ENCODE measurements around the gene PLCH1. TPM values are rescaled to one million over a fixed set of nuclear protein-coding genes. Genes with fewer than 3 reads are reported as not detected.

PLCH1 gene
- polyA plus RNA-seq, 1 donor (not counting 4 experiments of a cell fraction or from before 2014, with no cell fraction given): 0.05 TPM

DNA sequence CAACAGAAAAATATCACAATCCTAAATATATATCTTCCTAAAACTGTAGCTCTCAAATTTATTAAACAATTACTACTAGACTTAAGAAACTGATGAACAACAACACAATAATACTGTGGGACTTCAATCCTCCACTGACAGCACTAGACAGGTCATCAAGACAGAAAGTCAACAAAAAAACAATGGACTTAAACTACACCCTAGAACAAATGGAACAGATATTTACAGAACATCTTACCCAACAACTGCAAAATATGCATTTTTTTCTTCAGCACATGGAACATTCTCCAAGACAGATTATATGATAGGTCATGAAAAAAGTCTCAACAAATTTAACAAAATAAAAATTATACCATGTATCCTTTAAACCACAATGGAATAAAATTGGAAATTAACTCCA, 133.4 kb downstream of the PLCH1 start:
- Histone ChIP-seq H3K36me3 (ENCODE audit: control insufficient read depth in 2 of 2, extremely low read depth in 1 of 2, insufficient read depth in 2 of 2, low read length in 2 of 2) (no peaks in the 10 kb centered on the region), H3K27ac (ENCODE audit: control insufficient read depth, insufficient read depth, low read length) (no peak overlapping the region), H3K4me1 (ENCODE audit: control insufficient read depth, extremely low read depth, insufficient read depth, low read length) (no peaks in the 10 kb centered on the region), H3K4me2 (ENCODE audit: control insufficient read depth, extremely low read depth, insufficient read depth, low read depth, low read length) (no peak overlapping the region), H3K9ac (ENCODE audit: control insufficient read depth, extremely low read depth, insufficient read depth, low read length) (no peak overlapping the region), H3K27me3 (ENCODE audit: control insufficient read depth, extremely low read depth, insufficient read depth, low read length) (no peaks in the 10 kb centered on the region), H3K9me3 (ENCODE audit: control insufficient read depth, low read depth, low read length) (no peaks in the 10 kb centered on the region), H3K9me1 (ENCODE audit: control insufficient read depth, extremely low read depth, insufficient read depth, low read length) (no peaks in the 10 kb centered on the region), H3K4me3 (ENCODE audit: control insufficient read depth in 2 of 3, extremely low read depth in 1 of 3, insufficient read depth in 2 of 3, low read depth in 1 of 3, low read length in 3 of 3) (no peak overlapping the region), H3K79me2 (ENCODE audit: control insufficient read depth, insufficient read depth, low read length) (no peaks in the 10 kb centered on the region), H4K20me1 (ENCODE audit: control insufficient read depth, extremely low read depth, insufficient read depth, low read length) (no peaks in the 10 kb centered on the region), H2AFZ (ENCODE audit: control insufficient read depth, low read length) (no peak overlapping the region)
- no peak for FAIRE-seq
- TF ChIP-seq, protein P1, sequence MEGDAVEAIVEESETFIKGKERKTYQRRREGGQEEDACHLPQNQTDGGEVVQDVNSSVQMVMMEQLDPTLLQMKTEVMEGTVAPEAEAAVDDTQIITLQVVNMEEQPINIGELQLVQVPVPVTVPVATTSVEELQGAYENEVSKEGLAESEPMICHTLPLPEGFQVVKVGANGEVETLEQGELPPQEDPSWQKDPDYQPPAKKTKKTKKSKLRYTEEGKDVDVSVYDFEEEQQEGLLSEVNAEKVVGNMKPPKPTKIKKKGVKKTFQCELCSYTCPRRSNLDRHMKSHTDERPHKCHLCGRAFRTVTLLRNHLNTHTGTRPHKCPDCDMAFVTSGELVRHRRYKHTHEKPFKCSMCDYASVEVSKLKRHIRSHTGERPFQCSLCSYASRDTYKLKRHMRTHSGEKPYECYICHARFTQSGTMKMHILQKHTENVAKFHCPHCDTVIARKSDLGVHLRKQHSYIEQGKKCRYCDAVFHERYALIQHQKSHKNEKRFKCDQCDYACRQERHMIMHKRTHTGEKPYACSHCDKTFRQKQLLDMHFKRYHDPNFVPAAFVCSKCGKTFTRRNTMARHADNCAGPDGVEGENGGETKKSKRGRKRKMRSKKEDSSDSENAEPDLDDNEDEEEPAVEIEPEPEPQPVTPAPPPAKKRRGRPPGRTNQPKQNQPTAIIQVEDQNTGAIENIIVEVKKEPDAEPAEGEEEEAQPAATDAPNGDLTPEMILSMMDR (optimal IDR thresholded peaks at IDR 0.05 in 1 of 3, IDR thresholded peaks at IDR 0.05 in 1 of 3, conservative IDR thresholded peaks at IDR 0.05 in 1 of 3; ENCODE audit: extremely low read depth in 1 of 3, insufficient read depth in 2 of 3, low read length in 3 of 3): no peak
- TF ChIP-seq EZH2 (IDR thresholded peaks at IDR 0.05; ENCODE audit: low read length): no peak
- no peak for DNase-seq (ENCODE audit: low read depth, low spot score)
- dilution Hi-C loops (cut with MboI; ENCODE audit: extremely low pct_ligation_motif_present, low sequenced_read_pairs): no loop called here

- Histone ChIP-seq H2AFZ (ENCODE audit: control insufficient read depth, low read length) (no peak overlapping the region), H3K9me3 (ENCODE audit: control insufficient read depth, low read depth, low read length) (no peaks in the 10 kb centered on the region), H3K4me3 (ENCODE audit: control insufficient read depth in 2 of 3, extremely low read depth in 1 of 3, insufficient read depth in 2 of 3, low read depth in 1 of 3, low read length in 3 of 3) (no peak overlapping the region), H4K20me1 (ENCODE audit: control insufficient read depth, extremely low read depth, insufficient read depth, low read length) (no peaks in the 10 kb centered on the region), H3K27me3 (ENCODE audit: control insufficient read depth, extremely low read depth, insufficient read depth, low read length) (no peaks in the 10 kb centered on the region), H3K27ac (ENCODE audit: control insufficient read depth, insufficient read depth, low read length) (no peak overlapping the region), H3K79me2 (ENCODE audit: control insufficient read depth, insufficient read depth, low read length) (no peaks in the 10 kb centered on the region), H3K9me1 (ENCODE audit: control insufficient read depth, extremely low read depth, insufficient read depth, low read length) (no peaks in the 10 kb centered on the region), H3K36me3 (ENCODE audit: control insufficient read depth in 2 of 2, extremely low read depth in 1 of 2, insufficient read depth in 2 of 2, low read length in 2 of 2) (no peaks in the 10 kb centered on the region), H3K4me1 (ENCODE audit: control insufficient read depth, extremely low read depth, insufficient read depth, low read length) (no peaks in the 10 kb centered on the region), H3K9ac (ENCODE audit: control insufficient read depth, extremely low read depth, insufficient read depth, low read length) (no peak overlapping the region), H3K4me2 (ENCODE audit: control insufficient read depth, extremely low read depth, insufficient read depth, low read depth, low read length) (no peak overlapping the region)
- DNase-seq (ENCODE audit: low read depth, low spot score) (no peak), FAIRE-seq (no peak)
- dilution Hi-C loops (cut with MboI; ENCODE audit: extremely low pct_ligation_motif_present, low sequenced_read_pairs): no loop called here
- TF ChIP-seq, protein P1 (optimal IDR thresholded peaks at IDR 0.05 in 1 of 3, IDR thresholded peaks at IDR 0.05 in 1 of 3, conservative IDR thresholded peaks at IDR 0.05 in 1 of 3; ENCODE audit: extremely low read depth in 1 of 3, insufficient read depth in 2 of 3, low read length in 3 of 3): no peak
- TF ChIP-seq EZH2 (IDR thresholded peaks at IDR 0.05; ENCODE audit: low read length): no peak
These were observed 135.3 kb downstream of the PLCH1 start for GRCh38 chr3:155609586-155609985.
